ENCODE measurements around the gene CYP21A2.
"Not testable (repeated sequence)": the region's sequence is repeated elsewhere in the genome, so short reads cannot be mapped to it uniquely, and the experiment has no call there.

The CYP21A2 gene

DNA sequence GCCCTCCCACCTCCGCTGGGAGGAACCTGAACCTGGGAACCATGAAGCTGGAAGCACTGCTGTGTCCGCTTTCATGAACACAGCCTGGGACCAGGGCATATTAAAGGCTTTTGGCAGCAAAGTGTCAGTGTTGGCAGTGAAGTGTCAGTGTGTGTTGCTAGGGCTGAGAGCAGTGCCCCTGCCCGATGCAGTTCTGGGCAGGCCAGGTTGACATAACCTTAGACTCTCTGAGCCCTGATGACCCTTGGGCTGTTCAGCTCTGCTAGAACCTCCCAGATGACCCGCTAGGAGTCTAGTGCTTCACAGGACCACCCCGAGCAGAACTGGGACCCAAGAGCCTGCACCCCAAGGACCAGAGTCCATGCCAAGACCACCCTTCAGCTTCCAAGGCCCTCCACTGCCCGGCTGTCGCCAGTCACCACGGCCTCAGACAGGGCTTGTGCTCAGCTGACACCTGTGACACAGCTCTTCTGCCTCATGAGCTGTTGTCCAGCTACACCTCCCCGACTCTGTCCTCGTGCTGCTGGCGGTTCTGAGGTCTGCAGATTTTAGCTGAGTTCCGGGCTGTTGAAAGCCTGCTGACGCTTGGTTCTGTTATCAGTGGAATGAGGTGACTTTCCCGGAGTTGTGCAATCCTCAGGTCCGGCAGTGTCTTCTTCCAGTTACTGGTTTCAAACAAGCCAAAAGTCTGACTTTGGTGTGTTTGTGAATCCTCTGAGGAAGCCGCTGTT is 2.8 kb upstream of the CYP21A2 start:
- DNase-seq, result not testable (repeated sequence)

DNA sequence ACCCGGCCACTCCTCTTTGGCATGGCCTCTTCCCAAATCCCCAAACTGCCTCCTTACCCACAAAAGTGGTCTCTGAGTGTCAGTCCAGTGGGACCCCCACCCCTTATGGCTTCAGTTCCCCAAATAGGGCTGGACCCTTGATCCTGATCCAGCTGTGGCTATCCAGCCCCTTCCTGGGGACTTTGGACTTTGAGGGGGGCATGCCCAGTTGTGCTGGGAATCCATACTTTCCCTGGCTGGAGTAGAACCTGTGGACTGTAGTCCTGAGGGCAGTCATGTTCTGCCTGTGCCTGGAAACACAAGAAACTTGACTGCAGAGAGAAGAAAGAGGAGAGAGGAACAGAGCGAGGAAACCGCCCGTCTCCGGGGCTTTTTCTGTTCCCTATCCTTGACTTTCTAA is 1.1 kb upstream of the CYP21A2 start:
- not testable (repeated sequence) for DNase-seq

DNA sequence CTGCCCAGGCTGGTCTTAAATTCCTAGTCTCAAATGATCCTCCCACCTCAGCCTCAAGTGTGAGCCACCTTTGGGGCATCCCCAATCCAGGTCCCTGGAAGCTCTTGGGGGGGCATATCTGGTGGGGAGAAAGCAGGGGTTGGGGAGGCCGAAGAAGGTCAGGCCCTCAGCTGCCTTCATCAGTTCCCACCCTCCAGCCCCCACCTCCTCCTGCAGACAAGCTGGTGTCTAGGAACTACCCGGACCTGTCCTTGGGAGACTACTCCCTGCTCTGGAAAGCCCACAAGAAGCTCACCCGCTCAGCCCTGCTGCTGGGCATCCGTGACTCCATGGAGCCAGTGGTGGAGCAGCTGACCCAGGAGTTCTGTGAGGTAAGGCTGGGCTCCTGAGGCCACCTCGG is 663 bp downstream of the CYP21A2 start:
- DNase-seq, result not testable (repeated sequence)

DNA sequence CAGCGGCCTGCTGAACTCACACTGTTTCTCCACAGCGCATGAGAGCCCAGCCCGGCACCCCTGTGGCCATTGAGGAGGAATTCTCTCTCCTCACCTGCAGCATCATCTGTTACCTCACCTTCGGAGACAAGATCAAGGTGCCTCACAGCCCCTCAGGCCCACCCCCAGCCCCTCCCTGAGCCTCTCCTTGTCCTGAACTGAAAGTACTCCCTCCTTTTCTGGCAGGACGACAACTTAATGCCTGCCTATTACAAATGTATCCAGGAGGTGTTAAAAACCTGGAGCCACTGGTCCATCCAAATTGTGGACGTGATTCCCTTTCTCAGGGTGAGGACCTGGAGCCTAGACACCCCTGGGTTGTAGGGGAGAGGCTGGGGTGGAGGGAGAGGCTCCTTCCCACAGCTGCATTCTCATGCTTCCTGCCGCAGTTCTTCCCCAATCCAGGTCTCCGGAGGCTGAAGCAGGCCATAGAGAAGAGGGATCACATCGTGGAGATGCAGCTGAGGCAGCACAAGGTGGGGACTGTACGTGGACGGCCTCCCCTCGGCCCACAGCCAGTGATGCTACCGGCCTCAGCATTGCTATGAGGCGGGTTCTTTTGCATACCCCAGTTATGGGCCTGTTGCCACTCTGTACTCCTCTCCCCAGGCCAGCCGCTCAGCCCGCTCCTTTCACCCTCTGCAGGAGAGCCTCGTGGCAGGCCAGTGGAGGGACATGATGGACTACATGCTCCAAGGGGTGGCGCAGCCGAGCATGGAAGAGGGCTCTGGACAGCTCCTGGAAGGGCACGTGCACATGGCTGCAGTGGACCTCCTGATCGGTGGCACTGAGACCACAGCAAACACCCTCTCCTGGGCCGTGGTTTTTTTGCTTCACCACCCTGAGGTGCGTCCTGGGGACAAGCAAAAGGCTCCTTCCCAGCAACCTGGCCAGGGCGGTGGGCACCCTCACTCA is 1.4 kb downstream of the CYP21A2 start:
- not testable (repeated sequence) for DNase-seq

DNA sequence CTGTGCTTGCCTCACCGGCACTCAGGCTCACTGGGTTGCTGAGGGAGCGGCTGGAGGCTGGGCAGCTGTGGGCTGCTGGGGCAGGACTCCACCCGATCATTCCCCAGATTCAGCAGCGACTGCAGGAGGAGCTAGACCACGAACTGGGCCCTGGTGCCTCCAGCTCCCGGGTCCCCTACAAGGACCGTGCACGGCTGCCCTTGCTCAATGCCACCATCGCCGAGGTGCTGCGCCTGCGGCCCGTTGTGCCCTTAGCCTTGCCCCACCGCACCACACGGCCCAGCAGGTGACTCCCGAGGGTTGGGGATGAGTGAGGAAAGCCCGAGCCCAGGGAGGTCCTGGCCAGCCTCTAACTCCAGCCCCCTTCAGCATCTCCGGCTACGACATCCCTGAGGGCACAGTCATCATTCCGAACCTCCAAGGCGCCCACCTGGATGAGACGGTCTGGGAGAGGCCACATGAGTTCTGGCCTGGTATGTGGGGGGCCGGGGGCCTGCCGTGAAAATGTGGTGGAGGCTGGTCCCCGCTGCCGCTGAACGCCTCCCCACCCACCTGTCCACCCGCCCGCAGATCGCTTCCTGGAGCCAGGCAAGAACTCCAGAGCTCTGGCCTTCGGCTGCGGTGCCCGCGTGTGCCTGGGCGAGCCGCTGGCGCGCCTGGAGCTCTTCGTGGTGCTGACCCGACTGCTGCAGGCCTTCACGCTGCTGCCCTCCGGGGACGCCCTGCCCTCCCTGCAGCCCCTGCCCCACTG is 2.3 kb downstream of the CYP21A2 start:
- DNase-seq, result not testable (repeated sequence)

DNA sequence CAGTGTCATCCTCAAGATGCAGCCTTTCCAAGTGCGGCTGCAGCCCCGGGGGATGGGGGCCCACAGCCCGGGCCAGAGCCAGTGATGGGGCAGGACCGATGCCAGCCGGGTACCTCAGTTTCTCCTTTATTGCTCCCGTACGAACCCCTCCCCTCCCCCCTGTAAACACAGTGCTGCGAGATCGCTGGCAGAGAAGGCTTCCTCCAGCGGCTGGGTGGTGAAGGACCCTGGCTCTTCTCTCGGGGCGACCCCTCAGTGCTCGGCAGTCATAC is 2.8 kb downstream of the CYP21A2 start:
- DNase-seq, result not testable (repeated sequence)

DNA sequence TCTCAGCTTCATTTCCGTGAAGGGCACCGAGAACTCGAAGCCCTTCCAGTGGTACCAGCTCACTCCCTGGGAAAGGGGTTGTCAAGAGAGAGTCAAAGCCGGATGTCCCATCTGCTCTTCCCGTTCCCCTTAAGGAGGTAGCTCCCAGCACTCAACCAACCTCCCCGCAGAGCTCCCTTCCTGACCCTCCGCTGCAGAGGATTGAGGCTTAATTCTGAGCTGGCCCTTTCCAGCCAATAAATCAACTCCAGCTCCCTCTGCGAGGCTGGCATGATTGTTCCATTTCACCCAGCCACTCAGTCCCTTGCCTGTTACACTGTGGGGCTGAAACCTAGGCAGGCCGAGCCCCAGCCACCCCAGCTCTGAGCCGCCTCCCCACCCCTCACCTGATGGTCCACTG is 3.2 kb downstream of the CYP21A2 start:
- not testable (repeated sequence) for DNase-seq

DNA sequence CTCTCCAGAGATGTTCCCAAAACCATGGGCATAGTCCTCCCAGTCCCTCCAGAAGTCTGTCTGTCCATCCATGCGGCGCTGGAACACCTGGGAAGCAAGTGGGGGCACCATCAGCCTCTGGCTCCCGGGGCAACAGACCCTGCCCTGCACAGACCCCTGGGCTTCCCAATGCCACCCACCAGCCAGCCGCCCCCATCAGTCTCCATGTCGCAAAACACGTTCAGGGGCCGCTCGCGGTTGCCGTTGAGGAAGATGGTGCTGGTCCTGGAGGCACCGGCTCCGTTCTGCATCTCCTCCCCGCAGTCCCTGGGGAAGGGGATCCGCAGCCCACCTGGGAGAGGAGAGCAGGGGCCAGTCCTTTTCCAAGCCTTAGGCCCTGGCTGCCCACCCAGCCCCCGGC is 4.1 kb downstream of the CYP21A2 start:
- DNase-seq, result not testable (repeated sequence)

DNA sequence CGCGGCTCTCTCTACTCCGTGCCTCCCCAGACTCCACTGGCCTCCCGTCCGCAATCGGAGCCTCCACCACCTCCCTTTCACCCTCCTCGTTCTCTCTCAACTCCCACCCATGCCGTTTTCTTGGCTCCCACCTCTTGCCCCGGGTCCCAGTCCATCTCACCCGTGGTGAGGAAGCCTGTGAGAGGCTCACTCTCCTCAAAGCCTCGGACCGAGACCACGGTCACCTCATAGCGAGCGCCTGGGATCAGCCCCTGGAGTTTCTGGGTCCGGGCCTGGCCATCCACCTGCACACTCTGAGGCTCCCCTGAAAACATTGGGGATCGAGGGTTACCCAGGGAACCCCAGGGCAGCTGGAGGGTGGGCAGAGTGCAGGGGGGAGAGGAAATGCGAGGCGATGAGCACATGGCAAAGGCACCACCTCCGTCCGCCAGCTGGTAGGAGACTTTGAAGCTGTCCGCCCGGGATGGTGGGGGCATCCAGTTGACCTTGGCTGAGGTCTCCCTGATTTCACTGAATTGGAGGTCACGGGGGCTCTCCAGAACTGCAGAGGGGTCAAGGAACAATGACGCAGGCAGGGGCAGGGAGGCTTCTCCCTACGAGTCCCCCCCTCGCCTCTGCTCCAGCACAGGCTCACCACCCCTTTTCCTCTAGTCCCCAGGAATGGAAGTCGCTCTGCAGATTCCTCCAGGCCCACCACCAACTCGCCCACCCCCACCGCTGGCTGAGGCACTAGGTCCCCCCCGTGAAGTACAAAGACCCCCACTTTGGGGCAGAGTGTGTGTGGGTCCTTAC is 5.6 kb downstream of the CYP21A2 start:
- not testable (repeated sequence) for DNase-seq

DNA sequence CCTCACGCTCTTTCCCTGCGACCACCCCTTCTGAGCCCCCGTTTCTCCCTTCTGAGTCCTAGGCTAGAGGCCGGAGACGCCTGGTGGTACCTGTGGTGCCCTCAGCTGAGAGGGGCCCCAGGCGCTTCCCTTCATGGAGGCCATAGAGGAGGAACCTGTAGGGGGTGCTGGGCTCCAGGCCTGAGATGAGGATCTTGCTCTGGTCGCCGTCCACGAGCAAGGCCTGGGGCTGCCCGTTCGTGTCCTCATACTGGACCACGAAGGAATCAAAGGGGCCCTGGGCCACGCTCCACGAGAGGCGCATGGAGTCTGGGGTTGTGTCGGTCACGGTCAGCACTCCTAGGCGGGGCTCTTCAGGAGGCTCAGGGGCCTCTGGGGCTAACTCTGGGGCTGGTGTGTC is 6.7 kb downstream of the CYP21A2 start:
- not testable (repeated sequence) for DNase-seq

DNA sequence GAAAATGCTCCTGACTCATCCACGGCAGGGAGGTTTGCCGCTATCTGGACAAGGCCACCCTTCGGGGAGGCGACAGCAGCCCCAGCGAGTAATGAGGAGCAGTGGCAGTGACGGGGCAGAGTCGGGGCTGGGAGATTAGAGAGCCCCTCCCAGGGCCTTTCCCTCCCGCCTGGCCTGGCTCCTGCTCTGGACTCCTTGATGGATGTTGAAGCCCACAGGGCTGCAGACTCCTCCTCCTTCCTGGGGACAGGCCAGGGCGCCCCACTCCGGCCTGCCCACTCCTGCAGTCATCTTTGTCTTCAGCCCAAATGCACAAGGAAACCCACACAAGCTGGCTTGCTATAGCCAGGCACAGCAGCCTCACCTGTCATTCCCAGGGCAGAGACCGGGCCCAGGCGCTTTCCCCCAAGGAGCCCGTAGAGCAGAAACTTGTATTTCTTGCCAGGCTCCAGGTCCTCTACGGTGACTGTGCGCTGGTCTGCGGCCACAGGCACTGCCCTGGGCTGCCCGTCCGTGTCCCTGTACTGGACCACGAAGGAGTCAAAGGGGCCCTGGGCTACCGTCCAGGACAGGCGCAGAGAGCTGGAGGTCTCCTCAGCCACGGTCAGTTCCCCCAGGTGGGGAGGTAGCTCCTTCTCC is 7.7 kb downstream of the CYP21A2 start:
- no peak for DNase-seq

DNA sequence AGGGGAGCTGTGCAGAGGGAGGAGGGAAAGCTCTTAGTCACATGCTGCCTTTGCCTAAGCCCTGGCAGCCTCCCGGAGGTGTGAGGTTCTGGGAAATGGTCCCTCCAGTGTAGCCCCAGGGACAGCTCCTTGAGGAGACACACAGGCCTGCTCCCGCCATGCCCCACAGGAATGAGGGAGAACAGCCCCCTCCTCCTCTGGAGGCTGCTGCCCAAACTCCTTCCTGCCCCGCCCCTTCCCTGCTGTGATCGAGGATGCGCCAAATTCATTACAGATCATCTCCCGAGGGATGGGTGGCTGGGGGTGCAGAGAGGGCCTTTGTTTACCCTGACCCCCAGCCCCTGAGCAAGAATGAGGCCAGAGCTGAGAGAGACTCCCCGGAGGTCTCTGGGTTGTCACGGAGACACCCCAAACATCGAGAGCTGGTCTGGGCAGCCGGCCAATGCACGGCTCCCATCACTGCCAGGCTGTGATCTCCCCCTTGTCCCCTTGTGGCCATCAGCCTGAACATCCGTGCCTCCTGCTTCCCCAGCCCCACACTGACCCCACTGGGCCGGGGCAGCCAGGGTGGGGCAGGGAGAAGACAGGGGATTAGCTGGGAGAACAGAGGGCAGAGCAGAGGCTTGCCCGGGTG is 8.4 kb downstream of the CYP21A2 start:
- peak; percentile 15 for DNase-seq

DNA sequence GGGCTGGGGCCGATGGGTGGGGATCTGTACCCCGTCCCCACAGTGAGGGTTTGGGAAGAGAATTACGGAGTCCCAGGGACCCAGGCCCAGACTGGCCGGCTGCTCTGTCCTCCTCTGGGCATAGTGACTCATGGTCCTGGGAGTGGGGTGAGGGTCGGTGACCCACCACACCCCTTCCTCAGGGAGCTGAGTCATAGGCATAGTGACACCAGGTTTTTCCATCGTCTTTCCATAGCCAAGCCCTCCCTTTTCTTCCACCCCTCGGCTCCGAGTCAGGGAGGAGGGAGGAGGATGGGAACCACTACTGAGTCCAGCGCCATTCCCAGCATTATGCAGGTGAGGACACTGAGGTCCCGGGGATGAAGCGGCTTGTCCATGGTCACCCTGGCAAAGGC is 8.9 kb downstream of the CYP21A2 start:
- no peak for DNase-seq

DNA sequence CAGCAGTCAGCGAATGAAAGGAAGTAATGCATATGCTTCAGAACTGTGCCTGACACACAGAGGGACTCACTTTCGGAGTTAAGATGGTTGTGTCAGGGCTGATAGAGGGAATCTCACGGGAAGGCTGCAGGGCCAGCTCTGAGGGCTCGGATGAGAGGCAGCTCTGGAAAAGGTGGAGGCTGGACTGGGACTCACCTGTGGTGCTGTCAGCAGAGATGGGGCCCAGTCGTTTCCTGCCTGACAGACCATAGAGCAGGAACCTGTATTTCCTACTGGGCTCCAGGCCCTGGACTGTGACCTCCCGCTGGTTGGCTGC is 9.3 kb downstream of the CYP21A2 start:
- no peak for DNase-seq

DNA sequence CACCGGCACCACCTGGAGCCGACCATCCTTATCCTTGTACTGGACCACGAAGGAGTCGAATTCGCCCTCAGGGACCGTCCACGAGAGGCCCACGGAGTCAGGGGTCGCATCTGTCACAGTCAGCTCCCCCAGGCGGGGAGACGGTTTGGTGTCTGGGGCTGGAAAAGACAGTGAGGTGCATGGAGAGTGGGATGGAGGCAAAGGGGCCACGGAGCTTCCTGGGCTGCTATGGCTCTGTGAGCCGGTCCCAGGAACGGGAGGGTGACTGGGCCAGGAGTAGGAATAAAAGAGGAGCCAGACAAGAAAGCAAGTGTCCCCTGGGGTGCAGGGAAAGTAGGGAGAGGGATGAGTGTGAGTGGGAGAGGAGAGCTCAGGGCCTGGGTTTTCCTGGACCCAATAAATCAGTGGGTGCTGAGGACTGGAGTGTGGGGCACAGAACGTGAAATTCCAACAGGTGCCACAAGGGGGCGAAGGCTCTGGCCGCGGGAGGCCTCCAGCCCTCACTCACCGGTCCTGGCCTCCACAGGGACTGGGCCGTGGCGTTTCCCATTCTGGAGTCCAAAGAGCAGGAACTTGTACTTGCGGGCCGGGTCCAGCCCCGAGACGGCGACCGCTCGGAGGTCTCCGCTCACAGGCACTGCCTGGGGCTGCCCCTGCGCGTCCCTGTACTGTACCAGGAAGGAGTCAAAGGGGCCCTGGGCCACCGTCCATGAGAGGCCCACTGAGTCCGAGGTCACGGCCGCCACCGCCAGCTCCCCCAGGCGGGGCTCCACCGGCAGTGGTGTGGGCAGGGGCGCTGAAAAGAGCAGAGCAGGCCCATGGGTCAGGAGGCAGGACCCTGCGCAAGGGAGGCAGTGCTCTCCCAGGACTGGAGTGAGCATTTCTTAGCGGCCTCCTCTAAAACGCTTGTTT is 9.9 kb downstream of the CYP21A2 start:
- DNase-seq, result peak; percentile 37

DNA sequence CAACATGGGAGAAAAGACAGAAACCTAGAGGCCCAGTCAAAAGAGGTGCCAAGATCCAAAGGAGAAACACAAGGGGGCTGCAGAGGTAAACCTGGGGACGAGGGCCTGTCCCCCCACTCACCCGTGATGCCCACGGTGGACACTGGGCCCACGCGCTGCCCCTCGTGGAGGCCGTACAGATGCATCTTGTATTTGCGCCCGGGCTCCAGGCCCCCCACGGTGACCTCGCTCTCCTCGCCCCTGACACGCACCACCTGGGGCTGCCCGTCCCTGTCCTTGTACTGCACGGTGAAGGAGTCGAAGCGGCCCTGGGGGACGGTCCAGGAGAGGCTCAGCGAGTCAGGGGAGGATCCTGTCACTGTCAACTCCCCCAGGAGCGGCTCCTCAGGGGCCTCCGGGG is 10.9 kb downstream of the CYP21A2 start:
- DNase-seq, result not testable (repeated sequence)

DNA sequence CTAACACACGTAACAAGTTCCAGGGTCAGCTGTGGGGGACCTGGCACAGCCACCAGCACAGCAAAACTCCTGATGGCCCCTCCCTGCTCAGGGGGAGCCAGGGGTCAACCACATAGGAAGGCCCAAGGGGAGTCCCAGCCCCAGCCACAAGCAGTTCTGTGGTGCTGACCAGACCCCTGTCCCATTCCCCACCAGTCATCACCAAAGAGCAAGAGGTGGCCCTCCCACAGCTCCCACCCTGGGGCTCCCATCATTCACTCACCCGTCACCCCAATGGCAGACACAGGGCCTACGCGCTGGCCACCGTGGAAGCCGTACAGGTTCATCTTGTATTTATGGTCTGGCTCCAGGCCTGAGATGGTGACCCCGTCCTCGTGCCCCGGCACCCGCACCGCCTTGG is 11.5 kb downstream of the CYP21A2 start:
- not testable (repeated sequence) for DNase-seq

DNA sequence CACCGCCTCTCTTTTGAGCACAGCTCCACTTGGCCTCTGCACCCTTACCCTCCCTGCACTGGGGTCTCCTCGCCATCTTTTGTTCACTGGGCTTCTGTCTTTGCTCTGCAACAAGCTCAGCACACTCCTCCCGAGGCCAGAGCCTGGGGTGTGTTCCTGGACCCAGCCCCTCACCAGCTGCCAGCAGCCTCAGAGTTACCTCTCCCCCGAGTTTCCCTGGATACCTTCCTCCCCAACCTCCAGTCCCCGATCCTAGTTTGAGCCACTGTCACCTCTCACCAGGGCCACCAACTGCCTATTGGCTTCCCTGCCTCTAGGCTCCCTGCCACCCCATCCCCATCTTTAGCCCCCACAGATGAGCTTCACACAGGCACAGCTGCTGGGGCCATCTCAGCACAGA is 12.3 kb downstream of the CYP21A2 start:
- DNase-seq, result no peak

DNA sequence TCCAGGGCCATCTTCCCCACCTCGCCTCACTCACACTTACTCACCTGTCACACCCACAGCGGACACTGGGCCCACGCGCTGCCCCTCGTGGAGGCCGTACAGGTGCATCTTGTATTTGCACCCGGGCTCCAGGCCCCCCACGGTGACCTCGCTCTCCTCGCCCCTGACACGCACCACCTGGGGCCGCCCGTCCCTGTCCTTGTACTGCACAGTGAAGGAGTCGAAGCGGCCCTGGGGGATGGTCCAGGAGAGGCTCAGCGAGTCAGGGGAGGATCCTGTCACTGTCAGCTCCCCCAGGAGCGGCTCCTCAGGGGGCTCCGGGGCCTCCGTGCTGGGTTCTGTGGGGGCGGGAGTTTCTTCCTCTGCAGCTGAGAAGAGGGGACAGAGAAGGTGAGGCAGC is 14.4 kb downstream of the CYP21A2 start:
- not testable (repeated sequence) for DNase-seq

DNA sequence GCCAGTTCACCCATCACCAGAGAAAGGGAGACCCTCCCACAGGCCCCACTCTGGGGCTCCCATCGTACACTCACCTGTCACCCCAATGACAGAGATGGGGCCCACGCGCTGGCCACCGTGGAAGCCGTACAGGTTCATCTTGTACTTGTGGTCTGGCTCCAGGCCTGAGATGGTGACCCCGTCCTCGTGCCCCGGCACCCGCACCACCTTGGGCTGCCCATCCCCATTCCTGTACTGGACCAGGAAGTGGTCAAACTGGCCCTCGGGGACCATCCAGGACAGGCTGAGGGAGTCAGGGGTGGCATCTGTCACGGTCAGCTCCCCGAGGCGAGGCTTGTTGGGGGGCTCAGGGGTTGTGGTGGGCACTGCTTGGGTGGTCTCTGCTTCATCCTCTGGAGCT is 15.1 kb downstream of the CYP21A2 start:
- not testable (repeated sequence) for DNase-seq

DNA sequence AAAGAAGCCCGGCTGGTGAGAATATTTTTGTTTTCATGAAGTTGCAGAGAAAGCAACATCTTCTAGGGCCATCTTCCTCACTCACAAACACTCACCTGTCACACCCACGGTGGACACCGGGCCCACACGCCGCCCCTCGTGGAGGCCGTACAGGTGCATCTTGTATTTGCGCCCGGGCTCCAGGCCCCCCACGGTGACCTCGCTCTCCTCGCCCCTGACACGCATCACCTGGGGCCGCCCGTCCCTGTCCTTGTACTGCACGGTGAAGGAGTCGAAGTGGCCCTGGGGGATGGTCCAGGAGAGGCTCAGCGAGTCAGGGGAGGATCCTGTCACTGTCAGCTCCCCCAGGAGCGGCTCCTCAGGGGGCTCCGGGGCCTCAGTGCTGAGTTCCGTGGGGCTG is 17.5 kb downstream of the CYP21A2 start:
- not testable (repeated sequence) for DNase-seq
